NCI-H1105 treated with DMSO at 0.1 percent for 48 hours (cell line): ENCODE results near the gene CDH4.

Source experiments
- DNase-seq: peaks from one replicate; lab custom pipeline; 2025; lab: John Stamatoyannopoulos, UW

The CDH4 gene

GRCh38 chr20:61493798-61494305, 241.8 kb downstream of the CDH4 start:
- DNase-seq: no peak

GRCh38 chr20:61494763-61495575, 242.9 kb downstream of the CDH4 start:
- no peak for DNase-seq

GRCh38 chr20:61497029-61497627, 245.1 kb downstream of the CDH4 start:
- DNase-seq: no peak

GRCh38 chr20:61499859-61500554, 247.9 kb downstream of the CDH4 start:
- DNase-seq: no peak

GRCh38 chr20:61500791-61501321, 248.8 kb downstream of the CDH4 start:
- DNase-seq: no peak

- no peak for DNase-seq
Observed at GRCh38 chr20:61502433-61502832, 250.4 kb downstream of the CDH4 start.

GRCh38 chr20:61503106-61503505, 251.0 kb downstream of the CDH4 start:
- no peak for DNase-seq

GRCh38 chr20:61505508-61505907, 253.4 kb downstream of the CDH4 start:
- no peak for DNase-seq

GRCh38 chr20:61507778-61508177, 255.7 kb downstream of the CDH4 start:
- no peak for DNase-seq

- no peak for DNase-seq
Observed at GRCh38 chr20:61508301-61509096, 256.4 kb downstream of the CDH4 start.

- no peak for DNase-seq
Observed at GRCh38 chr20:61510778-61511330, 258.8 kb downstream of the CDH4 start.

- no peak for DNase-seq
Observed at GRCh38 chr20:61512475-61512874, 260.4 kb downstream of the CDH4 start.

- DNase-seq: no peak
Observed at GRCh38 chr20:61513124-61514017, 261.3 kb downstream of the CDH4 start.

- no peak for DNase-seq
Observed at GRCh38 chr20:61514018-61514365, 261.9 kb downstream of the CDH4 start.

- no peak for DNase-seq
Observed at GRCh38 chr20:61514396-61514795, 262.3 kb downstream of the CDH4 start.

- DNase-seq: no peak
Observed at GRCh38 chr20:61514805-61515505, 262.9 kb downstream of the CDH4 start.

- DNase-seq: no peak
Observed at GRCh38 chr20:61515922-61516321, 263.9 kb downstream of the CDH4 start.

- DNase-seq: no peak
Observed at GRCh38 chr20:61516346-61517208, 264.5 kb downstream of the CDH4 start.

GRCh38 chr20:61517419-61517818, 265.4 kb downstream of the CDH4 start:
- DNase-seq: no peak
